Embryonic facial prominence (tissue), 1 donor: ENCODE measurements around the gene ANTXR1.
"Not testable (repeated sequence)": the region's sequence is repeated elsewhere in the genome, so short reads cannot be mapped to it uniquely, and the experiment has no call there.

Experiments used
- DNase-seq: peaks from one replicate; pipeline ENCODE4 v3.0.0-alpha.2; 2016; ENCODE audit errors: extremely low spot score

The ANTXR1 gene

GRCh38 chr2:69165091-69165880 is 152.3 kb downstream of the ANTXR1 start:
- DNase-seq = no peak

- DNase-seq = no peak
Measured at GRCh38 chr2:69166465-69166811, 153.5 kb downstream of the ANTXR1 start.

- no peak for DNase-seq
Measured at GRCh38 chr2:69166812-69167468, 154.0 kb downstream of the ANTXR1 start.

- no peak for DNase-seq
Measured at GRCh38 chr2:69167469-69167822, 154.5 kb downstream of the ANTXR1 start.

- no peak for DNase-seq
Measured at GRCh38 chr2:69168144-69168813, 155.3 kb downstream of the ANTXR1 start.

- no peak for DNase-seq
Measured at GRCh38 chr2:69168950-69169654, 156.1 kb downstream of the ANTXR1 start.

GRCh38 chr2:69169655-69170389 is 156.8 kb downstream of the ANTXR1 start:
- no peak for DNase-seq

- DNase-seq = no peak
Measured at GRCh38 chr2:69170661-69171060, 157.7 kb downstream of the ANTXR1 start.

- no peak for DNase-seq
Measured at GRCh38 chr2:69171116-69171896, 158.3 kb downstream of the ANTXR1 start.

GRCh38 chr2:69171897-69172525 is 159.0 kb downstream of the ANTXR1 start:
- DNase-seq = no peak

GRCh38 chr2:69173706-69174105 is 160.7 kb downstream of the ANTXR1 start:
- no peak for DNase-seq

- DNase-seq = not testable (repeated sequence)
Measured at GRCh38 chr2:69174211-69174610, 161.2 kb downstream of the ANTXR1 start.

- DNase-seq = no peak
Measured at GRCh38 chr2:69175790-69176715, 163.1 kb downstream of the ANTXR1 start.

GRCh38 chr2:69177063-69177771 is 164.2 kb downstream of the ANTXR1 start:
- DNase-seq = no peak

GRCh38 chr2:69177785-69178636 is 165.0 kb downstream of the ANTXR1 start:
- no peak for DNase-seq

GRCh38 chr2:69178756-69179155 is 165.8 kb downstream of the ANTXR1 start:
- DNase-seq = no peak

GRCh38 chr2:69180227-69180626 is 167.2 kb downstream of the ANTXR1 start:
- no peak for DNase-seq

GRCh38 chr2:69180974-69181373 is 168.0 kb downstream of the ANTXR1 start:
- DNase-seq = no peak
